HepG2 (cell line): ENCODE results near the gene UBE2O. TPM values are rescaled to one million over a fixed set of nuclear protein-coding genes. Genes with fewer than 3 reads are reported as not detected.

ENCODE experiments used
- FOXK2 ChIP-seq: fragments of 450-650 bp; IDR thresholded peaks from 2 replicates; pipeline ENCODE4 v1.6.1; 2016
- GABPA ChIP-seq, 2 experiments: IDR thresholded peaks; 2 replicates each; pipeline ENCODE4 v1.6.1; 2011 to 2016; ENCODE audit warnings: low read depth in 2 of 2, low read length in 1 of 2, missing biosample characterization in 1 of 2, missing genetic modification characterization in 1 of 2
- KMT2A ChIP-seq: sonication (generic); formaldehyde crosslinking; IDR thresholded peaks from 2 replicates; pipeline ENCODE4 v1.4.0; 2020; ENCODE audit warnings: missing genetic modification reagents
- NPAS2 ChIP-seq: sonication (generic); formaldehyde crosslinking; IDR thresholded peaks from 2 replicates; pipeline ENCODE4 v1.8.0; 2022; ENCODE audit warnings: mild to moderate bottlenecking, missing genetic modification reagents, borderline replicate concordance
- PATZ1 ChIP-seq: sonication (generic); formaldehyde crosslinking; IDR thresholded peaks from 2 replicates; pipeline ENCODE4 v1.4.0; 2020; ENCODE audit warnings: missing genetic modification reagents
- PLSCR1 ChIP-seq: sonication (generic); formaldehyde crosslinking; IDR thresholded peaks from 2 replicates; pipeline ENCODE4 v1.5.0; 2020; ENCODE audit warnings: missing genetic modification reagents, mild to moderate bottlenecking, borderline replicate concordance
- RFXAP ChIP-seq: sonication (generic); formaldehyde crosslinking; IDR thresholded peaks from 2 replicates; pipeline ENCODE4 v1.4.0; 2020; ENCODE audit warnings: missing genetic modification reagents, borderline replicate concordance
- SIX4 ChIP-seq: sonication (generic); formaldehyde crosslinking; IDR thresholded peaks from 2 replicates; pipeline ENCODE4 v1.4.0; 2020; ENCODE audit warnings: missing genetic modification reagents
- SNAI1 ChIP-seq: sonication (generic); formaldehyde crosslinking; IDR thresholded peaks from 2 replicates; pipeline ENCODE4 v1.5.0; 2020; ENCODE audit warnings: mild to moderate bottlenecking, missing genetic modification reagents, borderline replicate concordance
- ZBTB46 ChIP-seq: sonication (generic); formaldehyde crosslinking; IDR thresholded peaks from 2 replicates; pipeline ENCODE4 v1.4.0; 2020; ENCODE audit warnings: mild to moderate bottlenecking, missing genetic modification reagents, borderline replicate concordance
- ZFP41 ChIP-seq: sonication (generic); formaldehyde crosslinking; IDR thresholded peaks from 2 replicates; pipeline ENCODE4 v1.4.0; 2020; ENCODE audit warnings: mild to moderate bottlenecking, missing genetic modification reagents, borderline replicate concordance
- ZNF274 ChIP-seq: sonication (generic); formaldehyde crosslinking; IDR thresholded peaks from 2 replicates; pipeline ENCODE4 v1.5.1; 2020; ENCODE audit warnings: mild to moderate bottlenecking, missing genetic modification reagents
- ZNF414 ChIP-seq: sonication (generic); formaldehyde crosslinking; IDR thresholded peaks from 2 replicates; pipeline ENCODE4 v1.5.0; 2020; ENCODE audit warnings: missing genetic modification reagents
- ZNF512 ChIP-seq: sonication (generic); formaldehyde crosslinking; IDR thresholded peaks from 2 replicates; pipeline ENCODE4 v1.4.0; 2020; ENCODE audit warnings: mild to moderate bottlenecking, missing genetic modification reagents
- ZNF550 ChIP-seq: sonication (generic); formaldehyde crosslinking; IDR thresholded peaks from 2 replicates; pipeline ENCODE4 v1.4.0; 2020; ENCODE audit warnings: mild to moderate bottlenecking, missing genetic modification reagents, borderline replicate concordance
- ZNF563 ChIP-seq: sonication (generic); formaldehyde crosslinking; IDR thresholded peaks from 2 replicates; pipeline ENCODE4 v1.8.0; 2022; ENCODE audit warnings: mild to moderate bottlenecking, moderate library complexity, missing genetic modification reagents
- ZNF678 ChIP-seq: sonication (generic); formaldehyde crosslinking; IDR thresholded peaks from 2 replicates; pipeline ENCODE4 v1.4.0; 2020; ENCODE audit warnings: mild to moderate bottlenecking, missing genetic modification reagents
- ZNF703 ChIP-seq: sonication (generic); formaldehyde crosslinking; IDR thresholded peaks from 2 replicates; pipeline ENCODE4 v1.5.1; 2020; ENCODE audit warnings: missing genetic modification reagents, mild to moderate bottlenecking, moderate library complexity, borderline replicate concordance
- polyA plus RNA-seq, 8 experiments: library from polyadenylated mRNA; depleted of rRNA in 3 of 8; stranded (reverse) in 7 of 8; unstranded in 1 of 8; fragments of >200 nt; fragmentation: Illumina TruSeq in 4 of 8; extraction: Trizol in 4 of 8; gene quantifications; 2 replicates each; pipeline versions ENCODE4 v1.2.1 to v1.2.3, GENCODE V29; 2011 to 2016; ENCODE audit warnings: low read depth in 4 of 8, missing spikeins in 1 of 8, mixed read lengths in 1 of 8; ENCODE audit not compliant: insufficient read depth in 1 of 8
- total RNA-seq, 5 experiments: library from RNA; depleted of rRNA; stranded (reverse); fragments of >200 nt; fragmentation: Illumina TruSeq; extraction: Trizol; gene quantifications; 2 replicates each; pipeline ENCODE4 v1.2.3, GENCODE V29; 2016; ENCODE audit warnings: low read depth in 1 of 5

Gene UBE2O
- total and polyA plus RNA-seq, 2 of the 13 experiments (the other 11 are each of a cell fraction or from before 2014, with no cell fraction given) = 21.5 to 23.5 TPM

GRCh38 chr17:76497979-76498875 is 45.3 kb upstream of the UBE2O start (continued):
- TF ChIP-seq ZNF703 (CRISPR knock-in tag) (0 out of 2 replicates have a peak, but pooled peaks have one; percentile 29), SIX4 (CRISPR knock-in tag) (0 out of 2 replicates have a peak, but pooled peaks have one; percentile 16), ZNF414 (CRISPR knock-in tag) (peak; percentile 97), FOXK2 (no peak), PATZ1 (peak; percentile 77), NPAS2 (no peak), SNAI1 (CRISPR knock-in tag) (no peak), ZNF678 (CRISPR knock-in tag) (no peak), ZNF512 (CRISPR knock-in tag) (0 out of 2 replicates have a peak, but pooled peaks have one; percentile 38), ZFP41 (peak; percentile 73; the same call in 1 of the 2 replicates), GABPA (IDR thresholded peaks at IDR 0.05; ENCODE audit: low read depth, low read length) (no peak), GABPA (CRISPR knock-in tag; IDR thresholded peaks at IDR 0.05; ENCODE audit: low read depth) (0 out of 2 replicates have a peak, but pooled peaks have one; percentile 18), ZNF274 (peak; percentile 90; the same call in 1 of the 2 replicates), PLSCR1 (CRISPR knock-in tag) (no peak), ZNF563 (no peak; the same call in 1 of the 2 replicates), KMT2A (CRISPR knock-in tag) (peak; percentile 59), RFXAP (CRISPR knock-in tag) (0 out of 2 replicates have a peak, but pooled peaks have one; percentile 62), ZBTB46 (peak; percentile 76; the same call in 1 of the 2 replicates), ZNF550 (CRISPR knock-in tag) (peak; percentile 60; the same call in 1 of the 2 replicates)
